SK-N-SH treated with all-trans-retinoic acid at 6 μM for 48 hours (cell line): ENCODE data around the gene PDE6A.

ENCODE experiments used
- ATAC-seq: fragments of 200-7000 bp; cut with Tn5 transposase; 3 replicates; pipeline ENCODE4 v1.9.1; 2020; ENCODE audit warnings: mild to moderate bottlenecking, moderate library complexity
- ARNTL ChIP-seq: fragments of 450-650 bp; formaldehyde crosslinking; IDR thresholded peaks from 2 replicates; pipeline ENCODE4 v1.5.0; 2020; ENCODE audit warnings: low read depth, mild to moderate bottlenecking, moderate library complexity, borderline replicate concordance
- BACH2 ChIP-seq: fragments of 250-450 bp; sonication (Bioruptor Pico); IDR thresholded peaks from 2 replicates; pipeline ENCODE4 v1.9.0; 2021; ENCODE audit warnings: mild to moderate bottlenecking, borderline replicate concordance
- CREB5 ChIP-seq: fragments of 250-450 bp; sonication (Bioruptor Pico); IDR thresholded peaks from 2 replicates; pipeline ENCODE4 v1.5.1; 2020; ENCODE audit warnings: low read depth, mild to moderate bottlenecking, moderate library complexity
- CSDC2 ChIP-seq: fragments of 250-450 bp; sonication (Bioruptor Pico); IDR thresholded peaks from 2 replicates; pipeline ENCODE4 v1.5.0; 2020; ENCODE audit warnings: mild to moderate bottlenecking, moderate library complexity
- CSRNP3 ChIP-seq: fragments of 250-450 bp; sonication (Bioruptor Pico); IDR thresholded peaks from 2 replicates; pipeline ENCODE4 v1.5.1; 2021; ENCODE audit warnings: mild to moderate bottlenecking, moderate library complexity
- ESRRG ChIP-seq: fragments of 250-450 bp; sonication (Bioruptor Pico); IDR thresholded peaks from 2 replicates; pipeline ENCODE4 v1.6.1; 2021; ENCODE audit warnings: mild to moderate bottlenecking
- GLIS3 ChIP-seq: fragments of 250-450 bp; sonication (Bioruptor Pico); IDR thresholded peaks from 2 replicates; pipeline ENCODE4 v1.5.0; 2020; ENCODE audit warnings: mild to moderate bottlenecking, moderate library complexity
- ISL1 ChIP-seq: fragments of 250-450 bp; sonication (Bioruptor Pico); IDR thresholded peaks from 2 replicates; pipeline ENCODE4 v2.1.2; 2022; ENCODE audit warnings: mild to moderate bottlenecking, moderate library complexity
- OSR1 ChIP-seq: fragments of 250-450 bp; sonication (Bioruptor Pico); IDR thresholded peaks from 2 replicates; pipeline ENCODE4 v1.8.0; 2022; ENCODE audit warnings: moderate library complexity, mild to moderate bottlenecking, inconsistent platforms
- PATZ1 ChIP-seq: fragments of 250-450 bp; sonication (Bioruptor Pico); IDR thresholded peaks from 2 replicates; pipeline ENCODE4 v1.8.0; 2020; ENCODE audit warnings: mild to moderate bottlenecking, moderate library complexity, borderline replicate concordance
- POU6F1 ChIP-seq: fragments of 250-450 bp; sonication (Bioruptor Pico); IDR thresholded peaks from 2 replicates; pipeline ENCODE4 v1.8.0; 2021; ENCODE audit warnings: low read depth, mild to moderate bottlenecking, moderate library complexity, borderline replicate concordance
- PPARA ChIP-seq: fragments of 250-450 bp; sonication (Bioruptor Pico); IDR thresholded peaks from 2 replicates; pipeline ENCODE4 v1.5.0; 2020; ENCODE audit warnings: mild to moderate bottlenecking, borderline replicate concordance
- RARB ChIP-seq: fragments of 250-450 bp; sonication (Bioruptor Pico); IDR thresholded peaks from 2 replicates; pipeline ENCODE4 v1.8.0; 2021; ENCODE audit warnings: mild to moderate bottlenecking, moderate library complexity
- SNAI2 ChIP-seq: fragments of 250-450 bp; sonication (Bioruptor Pico); IDR thresholded peaks from 2 replicates; pipeline ENCODE4 v1.5.0; 2020; ENCODE audit warnings: mild to moderate bottlenecking, moderate library complexity
- TCF4 ChIP-seq: fragments of 250-450 bp; sonication (Bioruptor Pico); IDR thresholded peaks from 2 replicates; pipeline ENCODE4 v1.8.0; 2021; ENCODE audit warnings: mild to moderate bottlenecking, moderate library complexity, borderline replicate concordance
- TOX ChIP-seq: fragments of 250-450 bp; sonication (Bioruptor Pico); IDR thresholded peaks from 2 replicates; pipeline ENCODE4 v1.8.0; 2021; ENCODE audit warnings: mild to moderate bottlenecking, moderate library complexity, borderline replicate concordance
- ZC3H10 ChIP-seq: fragments of 250-450 bp; sonication (Bioruptor Pico); IDR thresholded peaks from 2 replicates; pipeline ENCODE4 v1.5.1; 2021; ENCODE audit warnings: mild to moderate bottlenecking, moderate library complexity
- ZFP3 ChIP-seq: fragments of 250-450 bp; sonication (Bioruptor Pico); IDR thresholded peaks from 2 replicates; pipeline ENCODE4 v1.5.0; 2020; ENCODE audit warnings: mild to moderate bottlenecking, moderate library complexity
- ZFP30 ChIP-seq: fragments of 450-650 bp; formaldehyde crosslinking; IDR thresholded peaks from 2 replicates; pipeline ENCODE4 v1.5.0; 2022; ENCODE audit warnings: mild to moderate bottlenecking, moderate library complexity
- ZNF565 ChIP-seq: fragments of 450-650 bp; formaldehyde crosslinking; conservative IDR thresholded peaks from 2 replicates; pipeline ENCODE4 v1.5.0; 2020; ENCODE audit warnings: low read depth, mild to moderate bottlenecking, moderate library complexity
- ZNF70 ChIP-seq: fragments of 450-650 bp; formaldehyde crosslinking; IDR thresholded peaks from 2 replicates; pipeline ENCODE4 v1.5.0; 2020; ENCODE audit warnings: mild to moderate bottlenecking, moderate library complexity
- ZNF8 ChIP-seq: fragments of 450-650 bp; formaldehyde crosslinking; IDR thresholded peaks from 2 replicates; pipeline ENCODE4 v1.5.0; 2020; ENCODE audit warnings: mild to moderate bottlenecking, moderate library complexity

The PDE6A gene

GRCh38 chr5:149990518-149991376, 46.2 kb upstream of the PDE6A start:
- no peak for TF ChIP-seq ESRRG (CRISPR knock-in tag)
- TF ChIP-seq ZNF8 = no peak
- TF ChIP-seq TOX (CRISPR knock-in tag) = no peak
- no peak for TF ChIP-seq TCF4 (CRISPR knock-in tag)
- no peak for TF ChIP-seq PATZ1 (CRISPR knock-in tag)
- TF ChIP-seq CSDC2 (CRISPR knock-in tag) = no peak
- TF ChIP-seq ZNF565 = no peak
- no peak for TF ChIP-seq GLIS3 (CRISPR knock-in tag)
- no peak for TF ChIP-seq ISL1
- no peak for TF ChIP-seq OSR1 (CRISPR knock-in tag)
- ATAC-seq = peak; percentile 96

- ATAC-seq = no peak
- TF ChIP-seq BACH2 (CRISPR knock-in tag) (no peak), ZC3H10 (CRISPR knock-in tag) (no peak), POU6F1 (CRISPR knock-in tag) (no peak), TOX (CRISPR knock-in tag) (no peak), ZNF70 (no peak)
These were observed 43.5 kb upstream of the PDE6A start for GRCh38 chr5:149988126-149988525.

- ATAC-seq = no peak
- TF ChIP-seq ZNF565 = no peak
- TF ChIP-seq, all 23 proteins: peak for 0
These were observed 37.9 kb upstream of the PDE6A start for GRCh38 chr5:149982505-149982904.

- TF ChIP-seq PPARA (CRISPR knock-in tag) (no peak), RARB (CRISPR knock-in tag) (no peak), ZFP30 (no peak), SNAI2 (CRISPR knock-in tag) (no peak), ZFP3 (CRISPR knock-in tag) (no peak), CREB5 (CRISPR knock-in tag) (no peak), CSDC2 (CRISPR knock-in tag) (no peak), ARNTL (CRISPR knock-in tag) (no peak), POU6F1 (CRISPR knock-in tag) (no peak), PATZ1 (CRISPR knock-in tag) (no peak), ZC3H10 (CRISPR knock-in tag) (no peak), TCF4 (CRISPR knock-in tag) (no peak), GLIS3 (CRISPR knock-in tag) (no peak), ZNF70 (no peak), ZNF565 (no peak), ESRRG (CRISPR knock-in tag) (no peak), ISL1 (no peak), CSRNP3 (CRISPR knock-in tag) (no peak)
These were observed 36.6 kb upstream of the PDE6A start for GRCh38 chr5:149981206-149981605.

More at GRCh38 chr5:149981206-149981605, 36.6 kb upstream of the PDE6A start:
- no peak for ATAC-seq
